ENCODE measurements around the gene TARS2.

The TARS2 gene, protein sequence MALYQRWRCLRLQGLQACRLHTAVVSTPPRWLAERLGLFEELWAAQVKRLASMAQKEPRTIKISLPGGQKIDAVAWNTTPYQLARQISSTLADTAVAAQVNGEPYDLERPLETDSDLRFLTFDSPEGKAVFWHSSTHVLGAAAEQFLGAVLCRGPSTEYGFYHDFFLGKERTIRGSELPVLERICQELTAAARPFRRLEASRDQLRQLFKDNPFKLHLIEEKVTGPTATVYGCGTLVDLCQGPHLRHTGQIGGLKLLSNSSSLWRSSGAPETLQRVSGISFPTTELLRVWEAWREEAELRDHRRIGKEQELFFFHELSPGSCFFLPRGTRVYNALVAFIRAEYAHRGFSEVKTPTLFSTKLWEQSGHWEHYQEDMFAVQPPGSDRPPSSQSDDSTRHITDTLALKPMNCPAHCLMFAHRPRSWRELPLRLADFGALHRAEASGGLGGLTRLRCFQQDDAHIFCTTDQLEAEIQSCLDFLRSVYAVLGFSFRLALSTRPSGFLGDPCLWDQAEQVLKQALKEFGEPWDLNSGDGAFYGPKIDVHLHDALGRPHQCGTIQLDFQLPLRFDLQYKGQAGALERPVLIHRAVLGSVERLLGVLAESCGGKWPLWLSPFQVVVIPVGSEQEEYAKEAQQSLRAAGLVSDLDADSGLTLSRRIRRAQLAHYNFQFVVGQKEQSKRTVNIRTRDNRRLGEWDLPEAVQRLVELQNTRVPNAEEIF

DNA sequence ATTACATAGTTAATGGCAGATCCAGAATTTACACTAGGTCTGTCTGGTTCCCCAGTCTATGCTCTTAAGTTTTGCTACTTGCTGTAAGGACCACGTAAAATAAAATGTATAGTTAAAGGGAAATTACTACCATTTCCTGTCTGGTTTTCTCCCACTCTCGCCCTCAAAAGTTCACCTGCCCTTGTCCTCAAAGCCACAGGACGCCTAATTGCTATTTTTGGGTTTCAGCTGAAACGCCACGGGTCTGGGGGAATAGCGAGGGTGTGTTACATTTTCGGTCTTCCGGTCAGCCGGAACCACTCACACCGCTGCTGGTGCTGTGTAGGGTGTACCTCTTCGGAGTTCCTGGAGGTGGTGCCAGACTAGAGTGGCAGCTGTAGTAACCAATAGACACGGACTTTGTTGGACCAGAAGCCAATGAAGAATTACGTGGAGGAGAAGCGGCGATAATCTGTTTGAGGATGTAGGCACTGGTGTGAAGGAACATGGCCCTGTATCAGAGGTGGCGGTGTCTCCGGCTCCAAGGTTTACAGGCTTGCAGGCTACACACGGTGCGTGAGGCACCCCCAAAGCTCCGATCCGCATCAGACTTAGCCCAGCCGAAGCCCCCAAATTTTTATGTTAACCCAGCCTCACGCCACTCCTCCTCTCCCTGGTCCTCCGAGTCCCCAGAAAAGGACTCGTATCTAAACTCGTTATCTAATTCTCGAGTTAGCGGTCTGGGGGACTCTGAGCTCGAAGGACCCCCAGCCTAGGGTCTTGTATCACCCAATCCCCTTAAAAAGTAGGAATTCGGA, at the start of gene TARS2:
Gene TARS2 (plus strand): TSS at position 454 of the 797 bp plus-strand sequence. CDS start 32 bp downstream, at position 486.
- peak; percentile 91 for DNase-seq (ENCODE audit: low read depth)

DNA sequence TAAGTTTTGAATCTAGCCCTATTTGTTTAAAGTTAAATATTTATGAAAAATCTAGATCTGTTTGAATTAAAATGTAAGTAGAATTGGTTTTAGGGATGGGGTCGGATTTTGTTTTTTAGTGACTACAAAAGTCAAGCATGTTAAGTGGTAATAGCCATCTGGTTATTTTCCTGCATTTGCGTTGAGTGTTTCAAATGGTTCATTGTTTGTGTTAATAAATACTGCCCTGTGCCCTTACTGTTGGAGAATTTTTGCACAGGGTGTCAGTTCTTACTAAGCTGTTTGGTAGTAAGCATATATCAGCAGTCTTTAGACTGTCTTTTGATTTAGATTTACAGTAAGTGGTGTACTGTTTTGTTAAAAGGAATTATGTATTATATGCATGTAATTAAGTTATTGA, 46.1 kb upstream of the TARS2 start:
- no peak for DNase-seq (ENCODE audit: low read depth)

DNA sequence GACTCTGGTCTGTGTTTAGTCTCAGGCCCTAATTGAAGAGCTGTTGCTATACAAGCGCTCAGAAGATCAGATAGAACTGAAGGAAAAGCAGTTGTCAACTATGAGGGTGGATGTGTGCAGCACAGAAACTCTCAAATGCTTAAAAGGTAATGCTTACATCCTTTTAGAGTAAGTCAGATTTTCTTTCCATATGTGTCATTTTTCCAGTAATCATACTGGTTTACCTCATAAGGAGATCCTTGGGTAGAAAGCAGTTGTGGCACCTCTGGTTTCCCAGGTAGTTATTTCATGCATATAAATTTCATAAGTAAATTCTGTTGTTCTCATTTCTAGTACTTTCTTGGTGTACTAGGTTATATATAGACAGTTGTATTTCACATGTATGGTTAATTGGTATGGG, 43.0 kb upstream of the TARS2 start:
- no peak for DNase-seq (ENCODE audit: low read depth)

DNA sequence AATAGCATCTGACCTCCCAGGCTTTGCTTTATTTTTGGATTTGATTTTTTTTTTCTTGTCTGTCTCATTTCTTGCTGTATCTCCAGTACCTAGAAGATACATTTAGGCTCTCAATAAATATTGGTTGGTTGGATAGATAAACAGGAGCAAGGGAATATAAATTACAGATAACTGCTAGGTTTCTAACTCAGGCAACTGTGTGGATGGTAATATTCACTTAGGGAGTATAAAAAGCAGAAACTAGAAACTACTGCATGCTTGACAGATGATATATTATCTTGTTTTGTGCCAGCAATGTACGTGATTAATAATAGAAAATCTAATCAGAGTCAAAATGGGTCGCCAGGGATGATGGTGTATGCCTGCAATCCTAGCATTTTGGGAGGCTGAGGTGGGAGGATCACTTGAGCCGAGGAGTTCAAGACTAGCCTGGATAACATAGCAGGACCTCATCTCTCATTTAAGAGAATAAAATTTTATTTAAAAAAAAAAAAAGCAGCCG, 31.0 kb upstream of the TARS2 start:
- no peak for DNase-seq (ENCODE audit: low read depth)

DNA sequence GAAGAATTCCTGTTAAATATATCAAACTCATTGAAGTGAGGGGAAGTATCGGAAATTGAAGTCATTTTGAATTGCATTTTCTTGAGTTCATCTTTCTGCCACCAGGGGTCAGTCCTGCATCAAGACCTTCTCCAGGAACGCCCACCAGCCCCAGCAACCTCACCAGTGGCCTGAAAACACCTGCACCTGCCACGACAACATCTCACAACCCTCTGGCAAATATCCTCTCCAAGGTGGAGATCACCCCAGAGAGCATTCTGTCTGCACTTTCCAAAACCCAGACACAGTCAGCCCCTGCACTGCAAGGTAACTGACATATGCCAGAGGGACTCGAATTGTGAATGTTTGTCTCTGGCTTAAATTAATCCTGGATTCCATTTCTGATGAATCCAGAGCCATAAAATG, 22.8 kb upstream of the TARS2 start:
- DNase-seq (ENCODE audit: low read depth) = no peak

DNA sequence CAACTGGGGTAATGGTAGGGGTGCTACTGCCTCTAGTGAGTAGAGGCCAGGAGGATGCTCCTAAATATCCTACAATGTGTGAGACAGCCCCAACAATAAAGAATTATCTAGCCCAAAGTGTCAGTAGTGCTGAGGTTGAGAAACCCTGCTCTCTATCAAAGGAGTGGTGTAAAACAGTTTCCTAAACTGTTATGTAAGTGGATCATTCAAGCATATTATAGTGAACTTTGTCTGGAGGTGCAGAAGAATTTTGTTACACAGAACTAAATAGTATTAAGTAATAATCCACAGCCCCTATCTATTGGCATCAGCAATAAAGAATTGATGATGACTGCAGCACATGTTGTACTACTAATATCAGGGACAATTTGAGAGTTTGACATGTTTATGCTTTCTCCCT, 20.3 kb upstream of the TARS2 start:
- DNase-seq (ENCODE audit: low read depth) = no peak

DNA sequence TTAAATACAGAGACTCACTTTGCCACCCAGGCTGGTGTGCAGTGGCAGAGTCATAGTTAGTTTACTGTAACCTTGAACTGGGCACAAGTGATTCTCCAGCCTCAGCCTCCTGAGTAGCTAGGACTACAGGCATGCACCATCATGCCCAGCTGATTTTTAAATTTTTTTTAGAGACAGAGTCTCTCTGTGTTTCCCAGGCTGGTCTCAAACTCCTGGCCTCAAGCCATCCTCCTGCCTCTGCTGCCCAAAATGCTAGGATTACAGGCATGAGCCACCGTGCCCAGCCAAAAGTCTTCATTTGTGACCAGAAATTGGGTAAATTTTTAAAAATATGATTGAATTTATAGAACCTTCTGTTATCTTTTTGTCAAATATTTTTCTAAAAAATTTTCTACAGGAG, 17.9 kb upstream of the TARS2 start:
- no peak for DNase-seq (ENCODE audit: low read depth)

DNA sequence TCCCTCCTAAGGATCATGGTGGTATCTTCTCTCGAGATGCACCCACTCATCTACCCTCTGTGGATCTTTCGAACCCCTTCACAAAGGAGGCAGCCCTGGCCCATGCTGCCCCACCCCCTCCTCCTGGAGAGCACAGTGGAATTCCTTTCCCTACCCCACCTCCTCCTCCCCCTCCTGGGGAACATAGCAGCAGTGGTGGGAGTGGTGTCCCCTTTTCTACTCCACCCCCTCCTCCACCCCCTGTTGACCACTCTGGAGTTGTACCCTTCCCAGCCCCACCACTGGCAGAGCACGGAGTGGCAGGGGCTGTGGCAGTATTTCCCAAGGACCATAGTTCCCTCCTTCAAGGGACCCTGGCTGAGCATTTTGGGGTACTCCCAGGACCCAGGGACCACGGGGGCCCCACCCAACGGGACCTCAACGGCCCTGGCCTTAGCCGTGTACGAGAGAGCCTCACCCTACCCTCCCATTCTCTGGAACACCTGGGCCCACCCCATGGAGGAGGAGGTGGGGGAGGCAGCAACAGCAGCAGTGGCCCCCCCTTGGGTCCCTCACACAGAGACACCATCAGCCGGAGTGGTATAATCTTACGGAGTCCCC, 14.5 kb upstream of the TARS2 start:
- DNase-seq (ENCODE audit: low read depth) = no peak

DNA sequence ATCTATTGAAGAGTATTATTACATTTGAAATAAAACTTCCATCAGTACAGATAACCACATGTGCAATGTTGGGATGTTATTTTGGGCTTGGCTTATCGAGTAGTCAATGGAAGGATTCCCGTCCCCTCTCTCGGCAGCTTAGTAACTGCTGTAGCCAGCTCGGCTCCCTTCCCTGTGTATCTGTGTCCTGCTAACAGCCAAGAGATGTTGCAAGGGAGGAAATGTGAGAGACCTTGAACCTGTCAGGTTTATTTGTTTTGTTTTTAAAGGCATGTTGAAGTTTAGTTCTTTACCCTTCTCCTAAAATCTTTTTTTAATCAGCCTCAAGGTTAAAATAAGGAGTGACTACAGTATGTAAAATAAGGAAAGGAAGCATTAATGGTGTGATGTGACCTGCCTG, 13.6 kb upstream of the TARS2 start:
- no peak for DNase-seq (ENCODE audit: low read depth)

DNA sequence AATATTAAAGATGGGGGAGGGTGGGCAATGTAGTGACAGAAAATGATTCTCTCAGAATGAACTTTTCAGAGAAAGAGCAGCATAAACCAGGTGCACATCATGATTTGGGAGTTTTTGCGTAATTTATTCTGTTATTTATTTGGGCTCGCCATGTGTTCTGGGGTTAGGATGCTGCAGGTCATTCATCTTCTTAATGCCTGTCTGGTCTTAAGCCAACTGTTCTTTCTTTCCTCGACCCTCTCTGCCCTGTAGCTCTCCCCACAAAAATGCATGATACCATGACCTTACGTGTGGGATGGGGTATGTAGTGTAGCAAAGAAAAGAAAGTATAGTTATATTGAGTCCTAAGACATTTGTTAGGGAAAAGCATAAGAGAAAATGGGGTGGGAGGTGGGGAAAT, 12.3 kb upstream of the TARS2 start:
- DNase-seq (ENCODE audit: low read depth) = no peak

DNA sequence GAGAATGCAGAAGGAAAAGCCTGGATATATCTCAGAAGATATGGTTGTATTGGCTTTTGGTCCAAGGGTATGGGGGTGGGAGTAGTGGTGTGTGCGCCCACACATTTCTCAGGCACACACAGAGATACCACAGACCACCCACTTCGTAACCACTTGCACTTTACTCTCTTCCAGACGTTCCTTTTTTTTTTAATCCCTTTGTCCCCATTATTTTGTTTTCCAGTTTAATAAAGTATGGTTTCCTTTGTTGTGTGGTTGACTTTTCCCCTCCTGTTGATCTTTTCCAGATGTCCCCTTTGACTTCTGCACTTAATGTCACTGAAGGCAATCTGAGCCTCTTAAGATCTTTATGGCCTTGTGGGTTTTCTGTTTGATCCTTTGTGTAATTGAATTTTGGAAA, 10.5 kb upstream of the TARS2 start:
- no peak for DNase-seq (ENCODE audit: low read depth)

DNA sequence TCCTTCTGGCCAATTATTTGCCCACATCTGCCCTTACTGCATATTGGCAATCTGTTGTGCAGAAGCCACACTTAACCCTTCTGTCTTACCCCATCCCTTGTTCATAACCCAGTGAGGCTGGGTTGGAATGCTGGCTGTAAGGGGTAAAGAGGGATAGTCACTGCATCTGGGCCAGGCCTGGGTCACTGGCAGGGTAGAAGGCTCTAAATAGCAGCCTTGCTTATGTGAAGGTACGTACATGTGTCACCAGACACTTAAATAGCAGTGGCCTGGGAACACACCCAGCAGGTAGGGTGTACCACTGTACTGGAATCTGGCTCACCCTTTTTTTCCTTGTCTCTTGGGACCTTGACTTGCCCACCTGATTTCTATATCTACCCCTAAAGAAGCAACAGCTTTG, 9.9 kb upstream of the TARS2 start:
- no peak for DNase-seq (ENCODE audit: low read depth)

DNA sequence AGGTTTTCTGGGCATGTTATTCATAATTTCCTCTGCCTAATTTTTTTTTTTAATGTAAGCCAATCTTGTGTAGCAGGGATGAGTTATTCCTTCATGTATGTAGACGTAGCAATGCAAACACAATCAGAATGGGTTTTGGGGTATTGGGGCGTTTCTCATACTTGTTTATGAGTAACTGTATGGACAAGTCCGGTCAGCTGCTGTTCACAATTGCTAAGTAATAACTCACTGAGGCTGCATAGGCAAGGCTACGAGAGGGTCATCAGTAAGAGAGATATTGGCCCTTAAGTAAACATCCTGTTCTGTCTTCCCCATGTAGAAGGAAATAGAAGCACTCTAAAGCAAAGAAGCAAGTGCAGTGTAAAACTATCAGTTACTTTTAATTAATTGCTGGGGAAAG, 9.5 kb upstream of the TARS2 start:
- DNase-seq (ENCODE audit: low read depth) = no peak

DNA sequence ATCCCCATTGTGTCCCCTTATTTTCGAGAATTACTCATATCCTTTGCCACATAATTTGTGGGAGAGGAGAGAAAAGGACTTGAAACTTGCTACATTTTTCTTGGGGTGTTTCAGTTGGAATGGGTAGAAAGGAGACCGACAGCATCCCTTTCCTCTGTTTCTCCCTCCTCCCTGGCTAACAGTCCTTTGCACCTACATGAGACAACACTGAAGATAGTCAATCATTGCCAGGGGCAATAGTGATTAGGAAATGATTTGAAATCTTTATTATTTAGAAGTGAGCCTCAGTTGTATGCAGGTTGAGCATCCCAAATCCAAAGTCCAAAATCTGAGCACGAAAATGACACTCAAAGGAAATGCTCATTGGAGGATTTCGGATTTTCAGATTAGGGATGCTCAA, 7.8 kb upstream of the TARS2 start:
- DNase-seq (ENCODE audit: low read depth) = no peak

DNA sequence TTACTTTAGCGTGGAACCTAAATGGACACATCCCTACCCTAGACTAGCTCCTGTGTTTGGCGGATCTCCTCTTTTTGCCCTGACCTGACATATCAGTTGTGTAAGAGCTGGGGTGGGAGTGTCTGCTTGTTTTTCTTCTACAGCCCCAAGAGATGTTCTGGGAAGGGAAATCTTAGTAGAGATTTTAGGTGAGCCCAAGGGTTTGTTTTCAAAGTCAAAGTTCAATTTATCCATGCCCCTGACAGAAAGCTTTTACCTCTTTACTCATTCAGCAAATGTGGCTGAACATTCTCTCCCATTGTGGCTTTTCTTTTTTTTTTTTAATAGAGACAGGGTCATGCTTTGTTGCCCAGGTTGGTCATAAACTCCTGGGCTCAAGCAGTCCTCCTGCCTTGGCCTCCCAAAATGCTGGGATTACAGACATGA, 7.3 kb upstream of the TARS2 start:
- DNase-seq (ENCODE audit: low read depth) = no peak

DNA sequence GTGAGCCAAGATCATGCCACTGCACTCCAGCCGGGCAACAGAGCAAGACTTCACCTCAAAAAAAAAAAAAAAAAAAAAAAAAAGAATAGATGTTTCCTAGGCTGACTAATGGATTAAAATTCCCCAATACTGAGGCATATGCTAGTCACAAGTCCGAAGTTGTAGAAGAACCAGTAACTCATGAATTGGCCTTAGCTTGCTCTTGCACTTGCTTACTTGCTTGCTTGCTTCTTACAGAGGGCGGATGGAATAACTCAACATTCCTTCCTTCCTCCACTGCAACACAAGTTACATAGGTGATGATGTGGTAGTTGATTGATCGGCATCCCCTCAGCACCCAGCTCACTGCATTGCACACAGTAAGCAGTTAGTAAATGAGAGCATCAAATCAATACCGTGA, 2.8 kb upstream of the TARS2 start:
- no peak for DNase-seq (ENCODE audit: low read depth)

DNA sequence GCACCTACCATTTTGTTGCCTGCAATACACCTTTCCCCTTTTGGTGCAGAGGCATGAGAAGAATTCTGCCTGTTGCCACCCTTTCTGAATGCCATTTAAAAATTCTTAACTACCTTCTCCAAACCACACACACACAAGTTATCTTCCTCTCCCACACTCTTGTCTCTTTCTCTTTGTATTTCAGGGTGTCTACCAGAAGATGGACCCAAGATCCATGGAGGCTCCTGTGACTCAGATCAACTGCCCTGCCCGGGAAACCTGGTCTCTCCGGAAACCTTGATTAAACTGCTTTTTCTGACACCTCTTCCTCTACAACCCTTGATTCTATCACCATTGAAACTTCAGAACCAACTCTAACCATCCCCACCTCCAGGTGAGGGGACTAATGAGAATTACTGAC, 2.4 kb upstream of the TARS2 start:
- DNase-seq (ENCODE audit: low read depth) = no peak

DNA sequence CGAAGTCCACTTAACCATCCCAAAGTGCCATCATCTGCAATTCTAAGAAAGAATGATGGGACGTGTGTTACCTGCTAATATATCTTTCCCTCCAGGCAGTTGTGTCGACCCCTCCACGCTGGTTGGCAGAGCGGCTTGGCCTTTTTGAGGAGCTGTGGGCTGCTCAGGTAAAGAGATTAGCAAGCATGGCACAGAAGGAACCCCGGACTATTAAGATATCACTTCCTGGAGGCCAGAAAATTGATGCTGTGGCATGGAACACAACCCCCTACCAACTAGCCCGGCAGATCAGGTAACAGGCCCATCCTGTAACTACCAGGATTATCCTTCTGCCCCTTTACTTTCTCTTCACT, 520 bp downstream of the TARS2 start:
- no peak for DNase-seq (ENCODE audit: low read depth)

DNA sequence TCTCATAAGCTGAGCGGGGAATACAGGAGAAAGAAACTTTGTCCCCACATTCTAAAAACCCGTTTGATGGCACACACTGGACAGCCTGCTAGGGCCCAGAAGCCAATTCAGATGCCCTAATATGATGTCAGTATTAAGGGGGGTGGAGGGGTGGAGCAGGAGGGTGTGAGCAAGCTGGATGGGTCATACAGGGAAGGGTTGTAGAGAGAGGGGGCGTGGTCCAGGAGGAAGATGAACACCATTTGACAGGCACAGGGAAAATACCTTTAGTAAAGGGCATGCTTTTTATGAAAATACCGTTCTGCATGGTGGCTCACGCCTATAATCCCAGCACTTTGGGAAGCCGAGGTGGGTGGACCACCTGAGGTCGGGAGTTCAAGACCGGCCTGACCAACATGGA, 6.0 kb downstream of the TARS2 start:
- no peak for DNase-seq (ENCODE audit: low read depth)

DNA sequence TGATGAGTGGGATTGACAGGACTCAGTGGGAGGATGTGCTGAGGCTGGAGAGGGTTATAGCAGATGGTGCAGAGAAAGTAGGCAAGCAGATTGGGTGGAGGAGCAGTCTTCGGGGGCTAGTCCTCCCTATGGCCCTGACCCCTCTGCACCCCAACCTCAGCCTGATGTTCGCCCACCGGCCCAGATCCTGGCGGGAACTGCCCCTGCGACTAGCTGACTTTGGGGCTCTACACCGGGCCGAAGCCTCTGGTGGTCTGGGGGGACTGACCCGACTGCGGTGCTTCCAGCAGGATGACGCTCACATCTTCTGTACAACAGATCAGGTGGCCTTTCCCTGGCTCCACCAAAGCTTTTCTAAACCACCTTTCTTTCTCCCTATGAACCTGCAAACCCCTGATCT, 11.1 kb downstream of the TARS2 start:
- DNase-seq (ENCODE audit: low read depth) = no peak

DNA sequence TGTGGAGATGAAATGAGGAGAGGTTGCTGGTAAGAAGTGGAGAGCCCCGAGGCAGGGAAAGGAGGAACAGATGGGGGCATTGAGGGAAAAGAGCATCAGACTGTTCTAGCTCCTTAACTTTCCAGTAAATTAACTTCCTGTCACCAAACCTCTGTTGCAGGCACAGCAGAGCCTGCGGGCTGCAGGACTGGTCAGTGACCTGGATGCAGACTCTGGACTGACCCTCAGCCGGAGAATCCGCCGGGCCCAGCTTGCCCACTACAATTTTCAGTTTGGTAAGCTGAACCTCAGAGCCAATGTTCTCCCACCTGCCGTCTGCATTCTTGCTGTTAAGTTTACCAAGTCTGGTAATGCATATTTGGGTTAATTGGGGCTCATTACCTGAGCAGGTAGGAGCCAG, 18.2 kb downstream of the TARS2 start:
- no peak for DNase-seq (ENCODE audit: low read depth)
